Mammary epithelial cell (primary cell): ENCODE measurements around the gene HSPA8.

Experiments
- CTCF ChIP-seq, 2 donors: IDR thresholded peaks in 1 of 2; conservative IDR thresholded peaks in 1 of 2; 2 replicates each; pipeline ENCODE4 v1.5.1; 2011 to 2012; ENCODE audit warnings: inconsistent platforms in 2 of 2, low read length in 2 of 2, mild to moderate bottlenecking in 2 of 2, control low read depth in 1 of 2, low read depth in 1 of 2; ENCODE audit not compliant: insufficient read depth in 1 of 2; ENCODE audit errors: extremely low read depth in 1 of 2
- EZH2 ChIP-seq: IDR thresholded peaks from 2 replicates; pipeline ENCODE4 v1.6.1; 2012; ENCODE audit warnings: low read length, inconsistent platforms, borderline replicate concordance

- TF ChIP-seq CTCF (conservative IDR thresholded peaks at IDR 0.05 in 1 of 2, IDR thresholded peaks at IDR 0.05 in 1 of 2; ENCODE audit: extremely low read depth in 1 of 2, insufficient read depth in 1 of 2, low read depth in 1 of 2, low read length in 2 of 2) (no peak), EZH2 (no peak)
Measured at GRCh38 chr11:123018702-123019101, 43.2 kb downstream of the HSPA8 start.
